Measurements from ENCODE around the gene TMEM35B.
"Not testable (repeated sequence)": the region's sequence is repeated elsewhere in the genome, so short reads cannot be mapped to it uniquely, and the experiment has no call there.

TMEM35B gene

DNA sequence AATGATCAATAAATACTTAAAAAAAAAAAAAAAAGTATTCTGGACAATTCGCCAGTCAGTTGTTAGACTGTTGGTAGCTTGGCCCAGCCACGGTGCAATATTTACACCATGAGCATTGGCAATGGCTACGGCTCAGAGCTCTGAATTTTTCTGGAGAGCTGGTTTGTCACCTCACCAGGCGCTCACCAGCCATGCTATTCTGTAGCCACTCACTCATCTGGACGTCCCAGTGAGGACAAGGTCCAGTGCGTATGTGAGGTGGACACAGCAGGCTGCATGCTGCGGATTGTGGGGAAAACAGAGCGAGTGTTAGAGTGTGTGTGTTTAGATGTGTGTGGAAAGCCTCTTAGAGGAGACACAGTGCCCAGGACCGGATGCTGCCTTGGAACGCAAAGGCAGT lies 36.4 kb downstream of the TMEM35B start:
- not testable (repeated sequence) for H3K27ac ChIP-seq (ENCODE audit: low read depth, low read length, severe bottlenecking); H3K9me3 ChIP-seq (ENCODE audit: control insufficient read depth, low read length); H3K4me1 ChIP-seq (ENCODE audit: control insufficient read depth, insufficient read depth, low read length, poor library complexity, severe bottlenecking); H3K36me3 ChIP-seq (ENCODE audit: control insufficient read depth, insufficient read depth, low read length); H3K4me3 ChIP-seq (ENCODE audit: extremely low read depth, insufficient read depth, low read length, poor library complexity, severe bottlenecking)
- 91 to 93% methylated on average over 5 to 6 of the region's 10 CpGs for WGBS, 2 experiments (ENCODE audit: insufficient coverage in 2 of 2)

DNA sequence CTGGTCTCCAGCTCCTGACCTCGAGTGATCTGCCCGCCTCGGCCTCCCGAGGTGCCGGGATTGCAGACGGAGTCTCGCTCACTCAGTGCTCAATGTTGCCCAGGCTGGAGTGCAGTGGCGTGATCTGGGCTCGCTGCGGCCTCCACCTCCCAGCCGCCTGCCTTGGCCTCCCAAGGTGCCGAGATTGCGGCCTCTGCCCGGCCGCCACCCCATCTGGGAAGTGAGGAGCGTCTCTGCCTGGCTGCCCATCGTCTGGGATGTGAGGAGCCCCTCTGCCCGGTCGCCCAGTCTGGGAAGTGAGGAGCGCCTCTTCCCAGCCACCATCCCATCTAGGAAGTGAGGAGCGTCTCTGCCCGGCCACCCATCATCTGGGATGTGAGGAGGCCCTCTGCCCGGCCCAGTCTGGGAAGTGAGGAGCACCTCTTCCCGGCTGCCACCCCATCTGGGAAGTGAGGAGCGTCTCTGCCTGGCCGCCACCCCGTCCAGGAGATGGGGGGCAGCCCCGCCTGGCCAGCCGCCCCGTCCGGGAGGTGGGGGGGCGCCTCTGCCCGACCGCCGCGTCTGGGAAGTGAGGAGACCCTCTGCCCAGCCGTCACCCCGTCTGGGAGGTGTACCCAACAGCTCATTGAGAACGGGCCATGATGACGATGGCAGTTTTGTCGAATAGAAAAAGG lies 37.4 kb downstream of the TMEM35B start:
- WGBS, 2 experiments (ENCODE audit: insufficient coverage in 2 of 2), result 94% methylated on average over 18 to 31 of the region's 41 CpGs

DNA sequence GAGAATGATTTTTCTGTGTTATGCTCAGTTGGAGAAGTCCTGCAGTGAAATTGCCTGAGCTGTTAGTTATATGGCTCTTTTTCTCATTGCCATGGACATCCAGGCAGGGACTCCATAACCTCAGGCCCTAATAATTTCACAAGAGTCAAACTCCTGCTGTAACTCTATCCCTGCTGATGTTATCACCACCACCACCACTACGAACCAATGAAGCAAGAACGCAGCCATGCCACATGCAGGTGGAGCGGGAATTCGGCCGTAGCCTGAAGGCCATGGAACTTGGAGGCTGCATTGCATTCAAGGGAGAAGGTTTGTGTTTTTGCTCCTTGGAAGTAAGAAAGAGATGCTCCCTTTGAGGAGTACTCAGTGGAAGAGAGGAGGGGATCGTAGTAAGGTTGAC lies 38.9 kb downstream of the TMEM35B start:
- H3K4me1 ChIP-seq (ENCODE audit: control insufficient read depth, insufficient read depth, low read length, poor library complexity, severe bottlenecking), result no peaks in the 10 kb centered on the region
- H3K36me3 ChIP-seq (ENCODE audit: control insufficient read depth, insufficient read depth, low read length), result no peaks in the 10 kb centered on the region
- H3K9me3 ChIP-seq (ENCODE audit: control insufficient read depth, low read length), result no peaks in the 10 kb centered on the region
- no peak overlapping the region for H3K4me3 ChIP-seq (ENCODE audit: extremely low read depth, insufficient read depth, low read length, poor library complexity, severe bottlenecking)
- H3K27ac ChIP-seq (ENCODE audit: low read depth, low read length, severe bottlenecking), result no peak overlapping the region
- 90 to 96% methylated on average over 2 to 5 of the region's 6 CpGs for WGBS, 2 experiments (ENCODE audit: insufficient coverage in 2 of 2)

More for the DNA sequence above, 37.4 kb downstream of the TMEM35B start:
- H3K27ac ChIP-seq (ENCODE audit: low read depth, low read length, severe bottlenecking); H3K9me3 ChIP-seq (ENCODE audit: control insufficient read depth, low read length); H3K4me3 ChIP-seq (ENCODE audit: extremely low read depth, insufficient read depth, low read length, poor library complexity, severe bottlenecking); H3K4me1 ChIP-seq (ENCODE audit: control insufficient read depth, insufficient read depth, low read length, poor library complexity, severe bottlenecking); H3K36me3 ChIP-seq (ENCODE audit: control insufficient read depth, insufficient read depth, low read length): not testable (repeated sequence)

DNA sequence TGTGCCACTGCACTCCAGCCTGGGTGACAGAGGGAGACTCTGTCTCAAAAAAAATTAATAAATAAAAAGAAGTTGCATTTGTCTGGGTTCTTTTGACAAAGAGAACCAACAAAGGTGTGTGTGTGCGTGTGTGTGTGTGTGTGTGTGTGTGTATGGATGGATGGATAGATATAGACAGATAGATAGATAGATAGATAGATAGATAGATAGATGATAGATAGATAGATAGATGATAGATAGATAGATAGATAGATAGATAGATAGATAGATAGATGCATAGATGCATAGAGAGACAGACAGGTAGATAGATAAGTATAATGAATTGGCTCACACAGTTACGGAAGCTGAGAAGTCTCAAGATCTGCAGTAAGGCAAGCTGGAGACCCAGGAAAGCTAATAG lies 43.3 kb downstream of the TMEM35B start:
- not testable (repeated sequence) for H3K4me1 ChIP-seq (ENCODE audit: control insufficient read depth, insufficient read depth, low read length, poor library complexity, severe bottlenecking); H3K9me3 ChIP-seq (ENCODE audit: control insufficient read depth, low read length); H3K36me3 ChIP-seq (ENCODE audit: control insufficient read depth, insufficient read depth, low read length); H3K27ac ChIP-seq (ENCODE audit: low read depth, low read length, severe bottlenecking); H3K4me3 ChIP-seq (ENCODE audit: extremely low read depth, insufficient read depth, low read length, poor library complexity, severe bottlenecking)
- 87 to 100% methylated on average over 2 of the region's 2 CpGs for WGBS, 2 experiments (ENCODE audit: insufficient coverage in 2 of 2)

Data from mesodermal cell (in vitro differentiated cells).